GM12873 (cell line): ENCODE results near the gene XCR1.

Source experiments
- TF ChIP-seq, protein P1 (sequence below): IDR thresholded peaks from 2 replicates; pipeline ENCODE4 v1.5.1; 2012; ENCODE audit warnings: low read depth, mild to moderate bottlenecking, moderate library complexity, low read length, control low read depth; ENCODE audit not compliant: insufficient read depth; ENCODE audit errors: missing control alignments

The XCR1 gene

DNA sequence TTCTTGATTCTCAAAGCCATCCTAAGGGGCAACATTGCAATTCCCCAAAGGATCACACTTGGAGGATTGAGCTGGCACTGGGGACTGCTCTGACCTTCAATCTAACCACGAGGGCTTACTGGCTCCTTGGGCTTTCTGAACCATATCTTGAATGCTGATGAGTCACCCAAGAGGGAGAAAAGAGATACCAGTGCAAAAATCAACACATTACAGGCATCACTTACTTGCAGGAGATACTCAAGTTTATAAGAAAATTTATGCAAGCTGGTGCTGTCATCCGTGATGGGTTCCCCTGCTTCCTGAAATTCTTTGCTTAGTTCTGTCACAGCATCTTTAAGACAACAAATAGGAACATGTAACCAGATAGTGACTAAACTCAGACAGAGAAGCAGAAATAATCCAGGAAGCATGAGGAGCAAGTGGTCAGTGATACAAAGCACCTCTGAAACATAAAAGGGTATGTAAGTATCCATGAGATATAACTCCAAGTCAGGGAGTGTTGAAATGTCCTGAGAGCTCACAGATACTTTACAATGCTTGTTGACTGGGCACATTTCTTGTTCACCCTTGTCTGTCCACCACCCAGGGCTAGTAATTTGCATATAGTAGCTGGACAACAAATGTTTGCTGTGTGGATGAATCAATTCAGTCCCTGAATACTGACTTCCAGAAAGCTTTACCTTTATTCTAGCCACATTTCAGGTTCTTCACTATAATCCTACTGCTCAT lies 45.8 kb downstream of the XCR1 start:
- TF ChIP-seq, protein P1, sequence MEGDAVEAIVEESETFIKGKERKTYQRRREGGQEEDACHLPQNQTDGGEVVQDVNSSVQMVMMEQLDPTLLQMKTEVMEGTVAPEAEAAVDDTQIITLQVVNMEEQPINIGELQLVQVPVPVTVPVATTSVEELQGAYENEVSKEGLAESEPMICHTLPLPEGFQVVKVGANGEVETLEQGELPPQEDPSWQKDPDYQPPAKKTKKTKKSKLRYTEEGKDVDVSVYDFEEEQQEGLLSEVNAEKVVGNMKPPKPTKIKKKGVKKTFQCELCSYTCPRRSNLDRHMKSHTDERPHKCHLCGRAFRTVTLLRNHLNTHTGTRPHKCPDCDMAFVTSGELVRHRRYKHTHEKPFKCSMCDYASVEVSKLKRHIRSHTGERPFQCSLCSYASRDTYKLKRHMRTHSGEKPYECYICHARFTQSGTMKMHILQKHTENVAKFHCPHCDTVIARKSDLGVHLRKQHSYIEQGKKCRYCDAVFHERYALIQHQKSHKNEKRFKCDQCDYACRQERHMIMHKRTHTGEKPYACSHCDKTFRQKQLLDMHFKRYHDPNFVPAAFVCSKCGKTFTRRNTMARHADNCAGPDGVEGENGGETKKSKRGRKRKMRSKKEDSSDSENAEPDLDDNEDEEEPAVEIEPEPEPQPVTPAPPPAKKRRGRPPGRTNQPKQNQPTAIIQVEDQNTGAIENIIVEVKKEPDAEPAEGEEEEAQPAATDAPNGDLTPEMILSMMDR: no peak

DNA sequence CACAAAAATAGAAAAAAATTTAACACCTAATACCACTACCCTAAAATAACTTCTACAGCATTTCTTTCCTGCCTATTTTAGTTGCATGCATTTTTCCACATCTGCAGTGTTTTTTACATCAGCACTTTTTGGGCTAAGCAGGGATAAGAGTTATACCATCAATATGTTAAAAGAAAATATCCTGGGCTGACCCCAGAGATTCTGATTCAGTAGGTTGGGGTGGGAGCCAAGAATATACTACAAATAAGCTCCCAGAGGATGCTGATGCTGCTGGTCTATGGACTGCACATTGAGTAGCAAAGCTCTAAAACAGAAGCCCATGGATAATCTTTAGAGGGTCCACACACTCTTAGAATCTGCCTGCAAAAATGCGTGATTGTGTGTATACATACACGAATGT lies 46.5 kb downstream of the XCR1 start:
- TF ChIP-seq, protein P1: no peak

DNA sequence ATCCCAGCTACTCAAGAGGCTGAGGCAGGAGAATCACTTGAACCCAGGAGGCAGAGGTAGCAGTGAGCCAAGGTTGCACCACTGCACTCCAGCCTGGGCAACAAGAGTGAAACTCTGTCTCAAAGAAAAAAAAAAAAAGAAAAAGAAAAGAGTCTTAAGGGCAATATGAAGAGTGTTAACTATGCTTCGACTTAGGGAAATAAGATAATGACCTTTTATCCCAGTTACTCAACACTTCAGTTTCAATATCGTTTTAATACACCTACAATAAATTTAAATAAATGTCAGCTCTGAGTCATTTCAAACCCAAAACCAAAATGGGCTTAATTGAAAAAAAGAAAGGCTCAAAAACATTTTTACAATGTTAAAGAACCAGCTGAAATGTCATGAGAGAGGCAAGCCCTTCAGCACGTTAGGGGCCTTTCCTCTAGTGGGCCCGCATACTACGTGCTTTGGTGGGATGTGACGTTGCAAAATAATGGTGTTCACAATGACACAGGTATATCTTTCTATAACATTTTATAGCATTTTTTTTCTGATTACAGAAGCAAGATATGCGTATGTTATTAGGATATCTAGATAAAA lies 47.0 kb downstream of the XCR1 start:
- TF ChIP-seq, protein P1: no peak

DNA sequence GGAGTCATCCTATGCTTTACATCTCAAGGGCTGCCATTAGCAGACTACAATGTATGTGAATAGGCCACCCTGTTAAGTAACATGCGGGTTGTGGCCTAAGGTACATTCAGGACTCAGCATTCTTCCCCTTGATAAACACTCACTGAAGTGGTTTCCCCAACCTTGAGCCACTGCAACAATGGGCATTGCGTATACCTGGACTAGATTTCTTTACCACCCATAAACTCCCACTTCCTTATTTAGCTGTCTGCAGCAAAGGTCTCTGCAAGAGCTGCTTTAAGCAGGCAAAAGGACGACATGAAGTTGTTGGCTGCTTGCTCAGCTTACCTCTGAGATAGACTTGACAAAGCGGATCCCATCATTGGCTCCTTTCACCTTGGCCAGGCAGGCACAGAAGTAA lies 47.9 kb downstream of the XCR1 start:
- TF ChIP-seq, protein P1: no peak

DNA sequence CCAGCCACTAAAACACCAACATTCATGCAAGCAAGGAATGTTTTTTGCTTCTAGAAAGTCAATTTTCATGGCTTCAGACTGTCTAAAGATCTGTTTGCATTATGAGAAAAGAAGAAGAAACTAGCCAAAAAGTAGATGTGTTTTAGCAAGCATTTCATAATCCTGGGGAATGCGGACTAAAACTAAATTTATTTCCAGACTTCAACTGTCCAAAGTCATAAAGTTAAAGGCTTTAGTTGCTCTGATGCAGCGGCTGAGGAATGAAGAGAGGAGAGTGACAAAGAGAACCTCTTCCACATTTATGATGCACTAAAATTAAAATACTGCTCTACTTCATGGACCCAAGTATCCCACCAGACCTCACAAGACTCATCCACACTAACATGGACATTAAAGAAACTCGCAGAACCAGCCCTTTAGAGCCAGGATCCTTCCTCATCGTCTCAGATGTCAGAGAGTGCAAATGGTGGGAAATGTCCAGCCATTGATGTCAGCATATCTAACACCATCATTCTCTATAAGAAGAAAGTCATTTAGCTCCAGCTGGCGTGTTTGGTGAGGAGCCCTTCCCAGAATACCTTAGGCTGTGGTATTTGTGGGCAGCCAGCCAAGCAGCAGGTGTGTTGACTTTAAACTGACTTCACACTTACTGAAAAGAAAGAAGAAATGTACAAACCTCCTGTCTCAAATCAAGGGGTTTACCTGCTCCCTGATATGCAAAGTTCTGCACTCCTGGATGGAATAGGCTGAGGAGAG lies 49.1 kb downstream of the XCR1 start:
- TF ChIP-seq, protein P1: no peak

DNA sequence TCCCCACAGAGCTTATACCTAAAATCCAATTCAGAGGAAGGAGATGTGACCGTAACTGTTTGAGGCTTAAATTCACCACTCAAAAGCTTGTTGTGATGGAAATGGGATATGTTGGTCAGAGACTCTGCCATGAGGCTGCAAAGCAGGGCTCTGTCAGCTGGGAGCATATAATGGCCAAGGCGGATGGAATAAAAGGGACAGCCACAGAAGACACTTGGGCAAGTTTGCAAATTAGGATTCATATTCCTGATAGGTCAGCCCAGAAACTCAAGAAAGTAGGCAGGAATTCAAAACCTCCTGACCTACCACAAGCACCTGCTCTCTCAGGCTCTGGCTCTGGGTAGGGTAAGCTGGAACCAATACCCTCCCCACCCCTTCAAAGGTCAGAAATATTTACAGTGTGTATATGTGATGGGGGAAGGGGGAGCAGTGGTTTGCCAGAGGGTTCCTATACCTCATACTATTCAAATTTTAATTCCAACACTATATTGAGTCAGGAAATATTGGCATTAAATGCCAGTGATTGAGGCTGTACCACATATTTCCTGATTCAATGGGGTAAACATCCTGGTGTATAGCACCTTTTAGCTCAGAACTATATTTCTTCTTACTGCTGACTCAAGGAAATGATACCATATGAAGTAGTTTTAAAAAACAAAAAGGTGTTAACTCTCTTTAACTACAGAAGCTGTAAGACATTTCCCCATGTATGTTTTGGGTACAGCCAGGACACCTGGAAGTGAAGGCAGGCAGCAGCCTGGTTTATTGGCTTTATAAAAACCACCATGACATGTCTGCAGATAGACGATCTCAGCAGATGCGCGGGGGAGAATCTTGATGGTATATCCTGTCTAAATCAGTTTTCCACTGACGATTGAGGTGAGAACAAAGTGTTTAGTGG lies 50.8 kb downstream of the XCR1 start:
- TF ChIP-seq, protein P1: no peak
